NCI-H1048 (cell line): ENCODE measurements around the gene EFL1.
"Not testable (repeated sequence)": the region's sequence is repeated elsewhere in the genome, so short reads cannot be mapped to it uniquely, and the experiment has no call there.

ENCODE experiments used
- DNase-seq: peaks from one replicate; lab custom pipeline; 2025; lab: John Stamatoyannopoulos, UW

EFL1 gene

DNA sequence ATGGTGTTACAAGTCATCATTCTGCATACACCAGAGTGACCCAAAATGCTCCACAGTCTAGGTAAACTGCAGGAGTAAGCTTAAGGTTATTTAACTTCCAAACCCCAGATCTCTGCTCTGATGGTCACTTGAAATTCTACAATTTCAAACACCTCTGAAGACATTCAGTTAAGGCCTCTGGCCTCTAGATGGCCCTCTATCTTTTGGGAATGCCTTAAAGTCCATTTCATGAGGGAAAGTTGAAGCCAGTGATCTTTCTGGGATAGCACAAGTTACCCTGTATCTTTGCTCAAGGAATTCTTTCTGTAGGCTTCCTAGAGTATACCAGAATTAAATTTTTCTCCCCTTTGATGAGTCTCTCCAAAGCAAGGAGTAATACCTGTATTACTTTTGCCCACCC lies 18.7 kb upstream of the EFL1 start:
- DNase-seq = not testable (repeated sequence)

DNA sequence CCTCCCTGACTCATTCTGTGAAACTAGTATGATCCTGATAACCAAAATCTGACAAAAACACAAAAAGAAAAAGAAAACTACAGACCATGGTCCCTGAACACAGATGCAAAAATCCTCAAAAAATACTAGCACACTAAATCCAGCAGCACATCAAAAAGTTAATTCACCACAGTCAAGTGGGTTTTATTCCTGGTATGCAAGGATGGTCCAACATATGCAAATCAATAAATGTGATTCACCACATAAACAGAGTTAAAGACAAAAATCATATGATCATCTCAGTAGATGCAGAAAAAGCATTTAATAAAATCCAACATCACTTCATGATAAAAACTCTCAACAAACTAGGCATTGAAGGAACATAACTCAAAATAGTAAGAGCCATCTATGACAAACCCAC lies 12.9 kb upstream of the EFL1 start:
- DNase-seq = no peak

DNA sequence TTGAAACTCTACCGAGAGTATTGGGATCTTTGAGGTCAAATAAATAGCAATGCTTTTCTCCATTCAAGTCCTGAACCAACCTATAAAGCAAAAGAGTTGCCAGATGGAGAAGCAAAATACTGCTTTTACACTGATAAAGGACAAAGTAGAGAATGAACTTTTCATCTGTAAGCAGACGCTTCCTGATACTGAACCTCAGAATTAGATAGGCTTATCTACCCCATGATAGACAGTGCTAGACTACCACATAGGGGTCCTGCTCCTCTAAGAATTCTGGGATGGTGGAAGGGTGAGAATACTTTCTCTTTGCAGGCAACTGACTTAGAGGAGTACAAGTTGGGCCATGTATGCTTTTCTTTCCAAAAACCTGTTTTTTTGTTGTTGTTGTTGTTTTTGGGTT lies 9.6 kb upstream of the EFL1 start:
- no peak for DNase-seq

DNA sequence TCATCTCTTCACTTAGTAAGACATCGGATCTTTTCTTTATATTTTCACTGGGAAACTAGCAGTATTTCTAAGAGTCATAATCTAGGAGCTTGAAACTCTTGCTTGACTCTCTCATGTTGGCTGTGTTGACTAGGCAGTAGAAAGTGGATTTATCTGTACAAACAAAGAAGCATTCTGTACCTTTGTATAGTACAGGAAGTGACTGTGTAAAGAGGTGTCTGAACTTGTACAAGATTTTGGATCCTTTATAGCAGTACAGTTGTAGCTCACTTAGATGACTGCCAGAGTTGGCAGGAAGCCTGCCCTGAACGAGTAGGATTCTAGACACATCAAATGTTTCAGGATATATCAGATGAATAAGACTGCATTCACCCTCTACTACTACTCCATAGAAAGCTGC lies 5.9 kb upstream of the EFL1 start:
- DNase-seq = not testable (repeated sequence)

DNA sequence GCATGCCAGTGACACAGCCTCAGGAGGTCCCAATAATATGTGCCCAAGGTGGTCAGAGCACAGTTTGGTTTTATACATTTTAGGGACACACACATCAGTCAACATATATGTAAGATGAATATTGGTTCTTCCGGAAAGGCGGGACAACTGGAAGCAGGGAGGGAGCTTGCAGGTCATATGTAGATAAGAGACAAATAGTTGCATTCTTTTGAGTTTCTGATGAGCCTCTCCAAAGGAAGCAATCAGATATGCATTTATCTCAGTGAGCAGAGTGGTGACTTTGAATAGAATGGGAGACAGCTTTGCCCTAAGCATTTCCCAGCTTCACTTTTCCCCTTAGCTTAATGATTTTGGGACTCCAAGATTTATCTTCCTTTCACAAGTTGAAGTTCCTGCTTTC lies 4.6 kb upstream of the EFL1 start:
- not testable (repeated sequence) for DNase-seq

DNA sequence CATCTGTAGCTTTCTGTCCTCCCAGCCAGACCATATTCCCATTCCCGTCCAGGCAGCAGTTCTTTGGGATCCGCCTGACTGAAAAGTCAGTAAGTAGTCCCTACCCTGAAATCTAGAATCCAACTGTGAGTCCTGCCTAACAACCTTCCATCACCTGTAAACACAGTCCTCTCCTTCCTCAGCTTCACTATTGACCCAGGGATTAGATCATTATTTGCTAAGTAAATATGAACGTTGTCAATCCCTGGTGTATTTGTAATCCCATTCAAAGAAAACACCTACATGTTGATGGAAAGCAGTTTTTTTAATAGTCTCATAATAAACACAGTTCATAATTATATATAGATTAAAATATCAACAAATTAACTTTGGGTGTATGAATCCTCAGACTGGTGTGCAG lies 816 bp upstream of the EFL1 start:
- no peak for DNase-seq

DNA sequence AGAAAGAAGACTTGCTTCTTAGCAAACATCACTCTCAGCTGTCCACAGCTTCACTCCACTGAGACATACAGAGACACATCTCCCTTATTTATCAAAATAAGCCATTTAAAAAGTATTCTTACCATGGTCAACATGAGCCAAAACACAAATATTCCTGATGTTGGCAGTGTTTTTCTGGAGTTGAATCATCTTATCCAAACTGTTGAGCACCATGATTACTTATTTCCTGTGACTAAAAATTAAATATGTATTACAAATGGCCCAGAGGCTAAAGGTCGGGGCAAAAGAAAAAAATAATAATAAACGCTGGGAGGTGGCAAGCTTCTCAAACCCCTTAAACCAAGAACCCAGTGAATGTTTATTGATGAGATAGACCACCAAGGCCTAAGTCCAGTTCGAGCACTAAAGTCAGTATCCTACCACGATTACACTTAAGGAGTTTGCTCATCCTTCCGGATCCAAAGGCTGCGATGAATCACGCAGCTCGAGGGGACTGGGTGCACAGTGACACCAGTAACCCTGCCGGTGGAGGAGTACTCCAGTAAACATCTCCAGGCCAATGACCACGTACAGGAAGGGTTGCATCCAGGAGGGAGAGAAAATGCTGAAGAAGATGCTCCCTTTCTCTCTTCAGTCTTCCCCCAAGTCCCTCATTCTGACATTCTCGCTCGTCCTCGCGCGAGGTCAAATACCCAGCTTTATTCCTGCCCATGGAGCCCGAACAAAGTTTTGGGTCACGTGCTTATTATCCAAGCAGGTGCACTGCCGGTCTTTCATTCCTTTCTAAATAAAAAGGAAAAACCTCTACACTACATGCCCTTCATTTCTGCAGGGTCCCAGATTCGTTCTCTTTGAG lies 740 bp downstream of the EFL1 start:
- not testable (repeated sequence) for DNase-seq

DNA sequence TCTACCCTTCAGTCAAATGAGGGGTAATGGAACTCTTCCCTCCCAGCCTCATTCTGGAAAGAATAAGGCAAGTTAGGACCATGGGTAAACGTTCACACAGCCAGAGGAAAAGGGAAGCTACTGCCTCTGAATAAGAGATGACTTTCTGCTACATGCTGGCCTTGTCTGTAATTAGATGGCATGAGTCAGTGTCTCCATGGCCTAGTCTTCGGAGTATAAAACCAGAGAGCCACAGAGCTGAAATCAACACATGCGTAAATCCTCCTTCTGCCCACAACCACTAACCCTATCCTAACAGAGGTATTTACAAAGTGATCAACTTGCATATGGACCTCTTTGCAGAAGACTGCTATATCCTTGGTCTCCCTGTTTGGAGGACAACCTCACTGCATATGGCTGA lies 14.3 kb downstream of the EFL1 start:
- not testable (repeated sequence) for DNase-seq

DNA sequence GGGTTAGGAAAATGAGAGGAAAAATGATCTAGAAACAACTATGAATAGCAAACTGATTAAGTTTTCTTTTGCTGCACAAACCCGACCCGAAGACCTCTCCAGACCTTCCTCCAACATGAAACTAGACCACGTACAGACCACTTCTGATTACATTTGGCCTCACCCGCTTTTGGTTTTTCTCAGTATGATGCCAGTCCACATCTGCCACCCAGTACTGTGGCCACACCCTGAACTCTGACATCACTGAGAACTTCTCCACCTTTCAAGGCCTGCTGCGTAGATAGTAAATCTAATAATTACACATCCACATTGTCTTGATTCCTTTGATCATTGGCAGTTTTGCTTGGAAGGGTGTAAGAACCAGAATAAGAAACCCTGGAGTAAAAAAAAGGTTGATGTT lies 16.6 kb downstream of the EFL1 start:
- not testable (repeated sequence) for DNase-seq

DNA sequence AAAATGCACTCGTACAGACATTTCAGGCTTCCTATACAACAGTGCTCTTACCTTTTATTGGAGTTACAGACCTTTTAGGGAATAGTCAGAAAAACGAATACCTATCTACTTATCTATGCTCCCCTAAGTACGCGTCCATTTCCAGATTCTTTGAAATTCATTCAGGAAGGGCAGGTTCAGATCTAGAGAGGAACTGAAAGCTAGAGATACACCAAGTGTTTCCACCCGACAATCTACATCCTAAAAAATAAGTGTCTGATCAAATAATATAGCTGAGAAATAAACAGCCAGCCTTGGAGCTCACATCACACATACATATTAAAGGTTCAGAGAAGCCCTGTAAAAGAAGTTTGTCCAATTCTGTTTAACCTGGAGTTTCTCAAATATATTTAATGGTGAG lies 18.9 kb downstream of the EFL1 start:
- DNase-seq = not testable (repeated sequence)

DNA sequence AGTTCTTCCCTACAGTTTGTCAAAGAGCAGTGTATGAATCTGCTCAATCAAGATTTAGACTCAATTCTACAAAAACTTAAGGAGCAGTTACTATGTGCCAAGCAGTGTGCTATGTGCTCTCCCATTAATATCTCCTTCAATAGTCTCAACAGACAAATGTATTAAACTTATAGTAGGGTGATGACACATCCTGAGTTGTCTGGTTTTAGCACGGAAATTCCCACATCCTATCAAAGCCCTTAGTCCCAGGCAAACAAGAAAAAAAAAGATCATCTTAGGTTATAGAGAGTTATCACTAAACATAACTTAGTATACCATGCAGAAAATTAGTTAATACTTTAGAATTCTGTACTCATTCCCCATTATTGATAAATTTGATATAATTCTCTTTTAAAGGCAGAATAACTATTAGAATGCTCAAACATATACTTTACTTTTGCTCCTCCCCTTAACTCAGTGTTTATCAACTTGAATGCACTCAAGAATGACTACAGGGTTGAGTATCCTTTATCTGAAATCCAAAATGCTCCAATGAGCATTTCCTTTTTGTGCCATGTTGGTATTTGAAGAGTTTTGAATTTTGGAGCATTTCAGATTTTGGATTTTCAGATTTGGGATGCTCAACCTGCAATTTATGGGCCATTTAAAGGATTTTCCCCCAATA lies 20.6 kb downstream of the EFL1 start:
- DNase-seq = not testable (repeated sequence)

DNA sequence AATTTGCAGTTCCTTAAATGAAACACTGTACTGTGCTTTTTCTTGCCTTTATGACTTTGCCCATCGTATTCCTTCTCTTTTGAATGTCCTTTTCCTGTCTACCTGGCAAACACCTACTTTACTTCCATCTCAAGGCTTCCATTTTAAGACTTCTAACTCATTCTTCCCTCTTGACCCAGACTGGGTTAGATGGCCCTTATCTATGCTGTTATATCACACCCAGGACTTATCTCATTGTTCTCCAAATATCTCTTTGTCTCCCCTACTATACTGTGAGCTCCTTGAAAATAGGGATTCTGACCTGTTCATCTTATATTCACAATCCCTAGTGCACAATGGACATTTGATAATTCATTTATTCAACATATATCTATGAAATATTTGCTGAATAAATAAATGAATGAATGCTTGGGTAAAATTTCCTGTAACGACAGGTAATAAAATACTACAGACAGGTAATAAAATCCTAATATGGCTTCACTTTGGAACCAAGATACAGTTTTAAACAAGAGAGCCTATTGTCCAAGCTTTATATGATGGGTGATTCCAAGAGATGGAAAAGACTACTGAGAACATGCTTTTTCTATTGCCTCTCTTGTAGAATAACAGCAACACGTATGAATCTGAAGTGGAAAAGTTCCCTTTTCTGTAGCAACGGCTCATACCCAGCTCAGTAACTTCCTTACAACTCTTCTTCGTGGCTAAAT lies 22.7 kb downstream of the EFL1 start:
- DNase-seq = no peak

DNA sequence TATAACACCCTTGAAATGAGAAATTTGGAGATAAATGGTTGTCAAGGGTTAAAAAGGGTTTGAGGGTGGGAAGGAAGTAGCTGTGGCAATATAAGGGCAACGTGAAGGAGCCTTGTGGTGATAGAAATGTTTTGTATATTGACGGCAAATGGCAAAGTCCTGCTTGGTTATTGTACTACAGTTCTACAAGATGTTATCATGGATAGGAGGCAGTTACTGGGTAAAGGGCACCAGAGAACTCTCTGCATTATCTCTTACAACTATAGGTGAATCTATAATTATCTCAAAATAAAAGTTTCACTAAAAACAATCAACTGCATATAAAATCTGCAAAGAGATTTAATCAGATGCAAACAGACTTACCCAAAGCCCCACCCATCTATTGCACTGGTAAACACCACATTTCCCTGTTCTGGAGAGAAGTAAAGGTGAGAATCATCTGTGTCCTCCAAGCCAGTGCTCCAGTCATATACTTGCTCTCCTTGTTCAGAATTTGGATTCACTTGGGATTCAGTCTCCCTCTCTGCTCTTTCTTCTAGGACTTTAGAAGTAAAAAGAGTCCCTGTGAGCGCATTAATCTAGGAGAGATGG lies 24.5 kb downstream of the EFL1 start:
- not testable (repeated sequence) for DNase-seq

DNA sequence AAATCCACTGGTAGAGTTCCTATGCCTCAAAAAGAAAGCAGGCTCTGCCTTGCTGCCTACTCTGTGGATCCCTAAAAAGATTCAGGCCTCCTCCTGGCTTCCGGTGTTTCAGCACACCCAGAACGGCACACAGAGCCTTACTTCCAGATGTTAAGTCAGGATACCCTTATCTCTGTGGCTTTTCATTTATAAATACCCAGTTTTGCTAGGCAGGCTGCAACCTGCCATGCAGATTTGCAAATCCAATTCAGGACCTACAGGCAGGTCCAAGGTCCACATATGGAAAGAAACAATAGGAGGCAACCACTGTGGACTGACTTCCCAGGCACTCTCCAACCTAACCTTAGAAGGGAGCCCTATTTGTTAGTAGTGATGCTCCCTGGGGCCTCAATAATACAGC lies 30.7 kb downstream of the EFL1 start:
- no peak for DNase-seq

DNA sequence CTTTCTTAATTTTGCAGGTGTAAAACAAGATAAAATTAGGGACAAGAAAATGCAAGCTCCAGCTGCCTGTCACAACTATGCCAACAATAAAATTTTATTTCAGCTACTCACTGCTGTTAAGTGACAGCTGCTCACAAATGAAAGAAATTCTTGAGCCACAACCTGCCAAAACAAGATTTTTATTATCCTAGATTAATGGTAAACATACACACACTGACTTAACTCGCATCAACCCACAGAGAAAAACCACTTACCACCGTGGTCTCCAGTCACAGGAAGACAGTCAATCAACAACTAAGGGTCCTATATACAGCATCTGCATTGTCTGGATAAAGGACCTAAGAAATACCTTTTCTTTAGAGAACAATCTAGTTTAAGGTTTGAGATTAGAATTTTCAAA lies 31.3 kb downstream of the EFL1 start:
- DNase-seq = no peak

DNA sequence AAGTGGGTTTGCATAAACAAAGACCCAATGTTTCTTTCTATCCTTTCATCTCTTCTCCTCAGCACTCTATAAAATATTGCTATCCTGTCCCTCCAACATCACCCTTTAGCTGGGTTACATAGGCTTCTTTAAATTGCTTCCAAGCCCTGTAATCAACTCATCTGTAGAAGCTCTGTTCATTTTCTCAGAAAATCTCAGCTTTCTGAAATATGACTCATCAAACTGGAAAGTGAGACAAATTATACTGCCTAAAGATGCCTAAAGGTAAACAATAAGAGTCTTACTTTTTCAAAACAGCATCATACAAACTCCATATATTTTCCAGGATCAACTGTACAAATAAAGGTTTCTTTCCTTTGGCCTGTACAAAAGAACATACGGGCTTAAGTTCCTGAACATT lies 33.8 kb downstream of the EFL1 start:
- no peak for DNase-seq

DNA sequence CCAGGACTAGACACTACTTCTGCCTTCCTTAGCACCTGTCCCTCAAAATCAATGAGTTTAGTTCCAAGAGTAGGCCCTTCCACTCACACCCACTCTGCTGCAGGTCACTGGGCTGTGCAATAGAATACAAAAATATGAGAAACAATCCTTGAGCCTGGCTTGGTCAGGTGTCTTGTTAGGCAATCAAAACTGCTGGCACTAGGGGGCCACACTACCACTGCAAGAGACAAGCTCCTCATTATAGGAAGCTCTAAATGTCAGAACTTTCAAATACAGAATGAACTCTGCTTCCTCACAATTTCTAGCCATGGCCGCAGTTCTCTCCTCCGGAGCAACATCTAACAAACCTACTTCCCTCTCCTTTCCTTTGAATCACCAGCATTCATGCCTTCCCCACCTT lies 41.0 kb downstream of the EFL1 start:
- DNase-seq = not testable (repeated sequence)

DNA sequence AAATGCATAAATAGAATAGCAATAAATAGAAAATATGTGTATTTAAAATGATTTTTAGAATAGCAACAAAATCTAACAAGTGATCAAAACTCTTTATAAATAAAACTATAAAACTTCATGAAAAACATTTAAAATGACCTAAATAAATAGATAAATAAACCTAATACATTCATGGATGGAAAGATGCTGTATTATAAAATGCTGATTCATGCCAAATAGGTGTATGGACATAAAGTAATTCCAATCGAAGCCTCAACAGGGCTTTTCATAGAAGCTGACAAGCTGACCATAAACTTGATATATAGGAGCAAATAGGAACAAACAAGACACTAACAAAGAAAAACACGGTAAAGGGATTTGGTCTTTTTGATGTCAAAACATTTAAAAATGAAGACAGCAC lies 46.4 kb downstream of the EFL1 start:
- DNase-seq = not testable (repeated sequence)

DNA sequence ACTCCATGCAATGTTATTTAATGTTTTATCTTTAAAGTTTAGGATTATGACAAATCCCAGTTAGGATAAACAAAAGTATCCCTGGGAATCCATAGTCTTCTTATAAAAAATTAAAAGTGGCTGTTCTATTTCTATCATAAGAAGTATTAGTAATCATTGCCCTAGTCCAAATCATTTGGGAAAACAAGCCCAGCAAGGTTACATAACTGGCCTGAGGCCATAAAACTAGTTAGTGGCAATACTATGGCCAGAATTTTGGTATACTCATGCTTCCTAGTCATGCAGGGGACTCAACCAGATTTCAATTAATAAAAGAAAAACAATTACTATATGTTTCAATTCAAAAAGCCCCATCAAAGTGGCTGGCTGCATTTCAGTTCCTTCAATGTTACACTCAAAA lies 50.3 kb downstream of the EFL1 start:
- not testable (repeated sequence) for DNase-seq

DNA sequence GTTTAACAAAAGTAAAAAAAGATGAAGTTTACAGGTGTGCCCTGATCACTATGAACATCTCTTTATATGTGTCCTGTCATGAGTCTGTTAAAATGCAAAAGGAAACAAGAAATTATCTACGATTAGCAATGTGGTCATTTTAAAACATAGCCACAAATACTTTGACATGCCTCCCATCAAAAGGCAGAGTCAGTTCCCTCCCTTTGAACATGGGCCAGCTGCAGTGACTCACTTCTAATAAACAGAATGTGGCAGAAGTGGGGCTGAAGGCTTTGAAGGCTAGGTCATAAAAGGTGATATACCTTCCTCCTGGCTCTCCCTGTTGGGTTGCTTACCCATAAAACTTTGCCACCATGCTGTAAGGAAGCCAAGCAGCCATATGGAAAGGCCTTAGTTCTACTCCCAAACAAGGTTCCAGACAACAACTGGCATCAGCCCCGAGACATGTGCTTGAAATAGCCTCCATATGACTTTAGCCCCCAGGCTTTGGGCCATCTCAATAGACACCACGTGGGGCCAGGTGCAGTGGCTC lies 52.4 kb downstream of the EFL1 start:
- DNase-seq = not testable (repeated sequence)

DNA sequence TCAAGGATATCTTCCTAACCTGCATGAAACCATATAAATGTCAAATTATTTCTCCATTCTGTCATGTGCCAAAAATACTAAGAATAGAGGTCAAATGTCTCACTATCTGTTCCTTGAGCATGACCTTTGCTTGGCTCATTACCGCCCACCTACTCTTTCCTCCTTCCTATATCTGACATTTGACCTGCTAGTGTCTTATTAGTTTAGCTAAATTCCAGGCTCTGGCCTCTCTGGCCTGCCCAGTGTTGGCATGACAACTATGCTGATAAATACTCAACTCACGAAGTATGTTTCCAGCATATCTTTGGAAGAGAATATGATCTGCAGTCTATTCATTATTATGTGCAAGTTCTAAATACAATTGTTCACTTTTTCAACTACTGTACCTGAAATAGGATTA lies 58.0 kb downstream of the EFL1 start:
- not testable (repeated sequence) for DNase-seq
